Hepatocyte (in vitro differentiated cells): ENCODE data around the gene FARP1.

ENCODE experiments used
- CTCF ChIP-seq: fragments of 200-600 bp; sonication (generic); IDR thresholded peaks from 2 replicates; pipeline ENCODE4 v1.5.1; 2016; ENCODE audit warnings: antibody characterized with exemption, mild to moderate bottlenecking; ENCODE audit not compliant: poor library complexity
- EZH2 ChIP-seq: fragments of 200-600 bp; sonication (generic); IDR thresholded peaks from 2 replicates; pipeline ENCODE4 v1.6.1; 2016; ENCODE audit warnings: antibody characterized with exemption, mild to moderate bottlenecking, borderline replicate concordance

DNA sequence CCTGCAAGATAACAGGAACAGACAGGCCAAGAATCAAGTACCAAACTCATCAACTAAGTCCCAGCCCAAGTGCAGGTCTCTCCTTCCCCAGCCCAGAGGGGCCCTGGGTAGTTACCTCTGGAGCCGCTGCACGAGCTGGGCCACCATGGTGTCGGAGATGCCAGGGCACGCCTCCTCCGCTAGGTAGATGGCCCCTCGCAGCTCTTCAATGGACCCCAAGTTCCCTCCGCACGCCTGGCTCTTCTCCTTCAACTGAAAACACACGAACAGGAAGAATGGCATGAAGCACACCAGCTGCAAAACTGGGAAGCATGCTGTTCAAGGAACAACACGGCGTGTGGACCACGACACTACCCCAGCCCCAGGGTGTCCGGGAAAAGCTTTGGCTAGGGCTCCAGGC is 314.2 kb downstream of the FARP1 start:
- TF ChIP-seq CTCF: no peak
- TF ChIP-seq EZH2: no peak
